ENCODE data around the gene TENM4.

The TENM4 gene

DNA sequence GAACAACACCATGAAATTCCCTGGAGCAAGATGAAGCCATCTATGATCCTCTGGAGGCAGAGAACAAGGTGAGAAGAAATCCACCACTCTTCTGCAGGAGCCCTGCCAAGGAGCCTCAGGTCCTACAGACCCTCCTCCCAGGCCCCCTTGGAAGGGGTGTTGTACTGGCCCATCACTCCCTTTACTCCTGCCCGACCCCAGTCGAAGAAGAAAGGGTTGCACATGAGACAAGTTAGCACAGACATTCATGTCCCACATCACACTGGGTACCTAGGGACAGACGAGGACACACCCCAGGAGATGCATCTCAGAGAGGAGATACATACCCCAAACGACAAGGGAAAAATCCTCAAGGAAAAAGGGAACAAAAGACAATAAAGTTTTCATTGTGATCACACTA, 783.4 kb downstream of the TENM4 start:
- no peak for DNase-seq (ENCODE audit: low spot score)

DNA sequence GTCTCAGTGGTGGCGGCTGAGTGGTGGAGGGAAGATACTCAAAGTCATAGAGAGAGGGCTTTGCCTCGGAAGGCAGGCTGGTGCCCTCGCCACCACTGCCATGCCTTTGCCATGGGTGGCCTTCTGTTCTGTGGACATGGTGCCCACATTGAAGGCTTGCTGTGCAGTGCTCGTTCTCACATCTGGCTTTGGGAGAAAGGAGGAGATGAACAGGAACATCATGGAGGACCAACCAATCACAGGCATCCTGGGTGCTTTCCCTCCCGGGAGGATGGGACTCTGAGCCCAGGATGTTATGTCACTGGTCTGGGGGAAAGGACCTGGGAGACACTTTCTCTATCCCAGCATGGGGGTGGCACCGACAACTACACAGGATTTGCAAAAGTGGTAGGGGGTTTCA, 783.8 kb downstream of the TENM4 start:
- DNase-seq (ENCODE audit: low spot score): no peak

DNA sequence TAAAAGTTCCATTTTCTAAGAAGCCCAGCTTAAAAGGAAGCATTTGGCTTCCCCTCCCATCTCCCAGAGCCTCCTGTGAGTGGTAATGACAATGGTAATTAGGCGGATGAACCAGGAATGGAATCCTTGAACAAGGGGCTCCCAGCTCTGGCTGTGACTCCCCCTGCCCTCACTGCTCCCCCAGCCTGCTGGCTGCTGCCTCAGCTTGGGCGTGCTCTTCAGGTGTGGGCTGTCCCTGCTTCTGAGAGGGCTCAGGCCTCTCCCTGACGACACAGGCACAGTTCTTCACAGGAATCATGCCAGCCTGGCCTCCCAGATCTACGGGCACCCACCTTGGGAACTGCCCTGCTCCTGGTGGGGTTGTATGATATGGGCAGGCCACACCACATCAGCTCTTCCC, 784.5 kb downstream of the TENM4 start:
- DNase-seq (ENCODE audit: low spot score): no peak

DNA sequence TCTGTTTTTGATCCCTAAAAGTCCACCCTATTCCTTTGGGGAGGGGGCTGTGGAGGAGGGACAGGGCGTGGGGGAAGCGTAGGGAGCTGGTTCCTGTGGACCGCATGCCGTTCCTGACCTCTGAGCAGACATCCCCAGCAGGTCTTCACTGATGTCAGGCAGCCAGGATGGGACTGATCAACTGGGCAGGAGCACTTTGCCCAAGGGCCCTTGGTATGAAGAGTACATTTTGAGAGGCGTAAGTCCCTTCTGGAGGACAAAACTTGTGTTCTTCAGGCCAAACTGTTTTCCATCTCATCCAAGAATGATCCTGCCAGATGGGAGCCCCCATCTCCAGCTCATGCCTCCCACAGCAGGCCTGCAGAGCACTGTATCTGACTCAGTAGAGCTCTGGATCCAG, 785.3 kb downstream of the TENM4 start:
- no peak for DNase-seq (ENCODE audit: low spot score)

DNA sequence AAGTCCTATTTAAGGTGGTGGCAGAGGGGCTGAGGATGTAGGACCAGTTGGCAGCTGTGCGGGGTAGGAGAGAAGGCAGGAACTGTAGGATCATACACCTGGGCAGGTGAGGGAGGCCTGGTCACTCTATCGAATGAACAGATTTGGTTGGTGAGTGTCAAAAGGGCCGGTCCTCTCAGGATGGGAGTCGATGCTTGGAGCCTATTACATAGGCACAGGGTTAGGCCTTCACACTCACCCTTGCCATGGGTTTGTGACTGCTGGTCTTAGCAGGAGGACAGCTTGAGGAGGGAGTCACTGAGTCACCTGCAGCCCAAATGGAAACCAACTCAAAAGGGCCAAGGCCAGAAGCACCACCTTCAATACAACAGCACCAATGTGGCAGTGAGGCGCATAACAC, 786.0 kb downstream of the TENM4 start:
- DNase-seq (ENCODE audit: low spot score): no peak

DNA sequence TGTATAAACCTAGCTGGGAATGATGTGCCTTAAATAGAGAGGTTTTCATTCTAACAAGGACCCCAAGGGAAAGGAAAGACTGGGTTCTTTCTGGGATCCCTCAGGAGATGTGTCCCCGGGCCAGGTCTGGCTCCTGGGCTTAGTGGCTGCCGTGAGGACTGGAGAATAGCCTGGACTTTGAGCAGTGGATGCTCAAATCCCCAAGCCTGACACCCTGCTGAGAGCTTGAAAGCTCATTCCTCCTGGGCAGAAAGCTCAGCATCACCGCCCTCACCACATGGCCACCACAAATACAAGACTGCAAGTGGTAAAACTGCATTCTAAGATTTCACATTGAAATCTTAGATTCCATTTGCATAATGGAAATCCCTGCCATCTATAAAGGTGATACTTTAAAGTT, 786.8 kb downstream of the TENM4 start:
- DNase-seq (ENCODE audit: low spot score): no peak

DNA sequence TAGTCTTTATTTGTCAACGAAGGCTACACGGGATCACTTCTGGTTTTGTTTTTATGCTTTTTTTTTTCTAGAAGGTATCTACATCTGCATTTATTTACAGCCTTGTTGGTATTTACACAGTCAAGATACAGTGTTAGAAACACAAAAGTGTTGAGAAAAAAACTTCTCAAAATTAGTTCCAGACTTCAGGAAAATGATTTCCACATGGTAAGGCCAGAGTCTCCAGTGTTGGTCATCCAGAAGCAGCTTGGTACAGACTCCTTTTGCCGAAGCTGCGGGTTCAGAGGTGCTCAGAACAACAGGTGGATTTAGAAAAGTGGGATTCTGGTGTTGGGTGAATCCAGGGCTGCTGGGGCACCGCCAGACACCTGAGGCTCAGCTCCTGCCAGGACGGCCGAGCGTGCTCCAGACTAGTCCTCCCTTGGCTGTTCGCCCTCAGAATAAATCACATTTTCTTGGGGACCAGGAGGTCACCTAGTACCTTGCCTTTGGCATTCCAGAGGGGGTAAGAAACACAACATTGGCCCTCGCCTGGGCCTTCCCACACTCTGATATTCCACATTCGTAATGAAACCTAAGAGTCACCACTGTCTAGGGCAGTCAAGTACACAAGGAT, 787.4 kb downstream of the TENM4 start:
- no peak for DNase-seq (ENCODE audit: low spot score)

DNA sequence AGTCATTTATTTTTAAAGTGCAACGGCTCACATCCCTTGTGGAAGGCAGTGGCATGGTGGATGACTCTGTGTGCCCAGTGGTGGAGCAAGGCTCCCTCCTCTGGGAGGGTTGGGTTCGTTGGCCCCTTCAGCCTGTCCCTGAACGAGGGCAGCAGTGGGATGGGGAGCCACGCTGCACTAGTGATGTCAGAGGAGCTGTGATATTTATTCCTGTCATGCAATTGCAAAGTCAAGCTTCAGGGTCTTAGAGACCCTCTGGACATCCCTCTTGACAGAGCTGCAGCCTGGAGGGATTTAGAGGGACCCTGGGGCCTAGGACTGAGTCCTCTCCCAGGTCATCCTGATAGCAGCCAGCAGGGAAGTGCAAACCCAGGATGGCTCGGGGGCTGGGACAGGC, 788.0 kb downstream of the TENM4 start:
- DNase-seq (ENCODE audit: low spot score): no peak

DNA sequence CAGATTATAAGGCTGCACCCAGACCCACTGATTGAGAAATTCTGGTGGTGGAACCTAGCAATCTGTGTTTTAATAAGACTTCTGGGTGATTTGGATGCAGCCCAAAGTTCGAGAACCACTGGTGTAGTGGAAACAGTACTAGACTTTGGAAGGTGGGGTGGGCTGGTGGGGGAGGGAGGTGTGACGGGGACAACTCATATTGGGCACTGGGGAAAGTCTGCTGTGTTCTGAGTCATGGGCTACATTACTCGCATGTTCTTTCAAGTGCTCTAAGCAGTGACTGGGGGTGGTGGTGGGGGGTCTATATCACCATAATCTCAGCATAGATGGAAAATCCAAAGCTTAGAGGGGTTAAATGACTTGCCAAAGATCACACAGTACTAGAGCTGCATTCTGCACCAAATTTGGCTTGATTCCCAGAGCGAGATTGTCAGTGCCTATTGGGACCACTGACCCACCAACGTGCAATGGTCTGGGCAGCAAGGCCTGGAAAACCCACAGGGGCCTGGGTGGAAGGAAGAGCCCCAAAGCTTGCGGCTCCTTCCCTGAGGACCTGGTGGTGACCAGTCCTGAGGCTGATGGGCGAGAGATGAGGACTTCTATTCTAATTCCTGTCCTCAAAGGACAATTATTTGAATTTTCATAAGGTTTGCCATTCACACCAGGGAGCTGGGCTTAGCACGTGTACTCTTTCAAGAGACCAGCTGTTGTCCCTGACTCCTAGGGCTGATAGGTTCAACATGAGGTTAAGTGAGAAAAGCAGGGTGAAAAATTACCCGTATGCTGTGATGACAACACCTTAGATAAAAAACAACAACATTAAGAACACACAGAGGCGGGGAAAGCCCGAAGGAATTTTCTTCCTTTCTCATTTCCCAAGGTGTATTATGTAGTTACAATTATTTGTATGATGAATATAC, 788.6 kb downstream of the TENM4 start:
- no peak for DNase-seq (ENCODE audit: low spot score)

DNA sequence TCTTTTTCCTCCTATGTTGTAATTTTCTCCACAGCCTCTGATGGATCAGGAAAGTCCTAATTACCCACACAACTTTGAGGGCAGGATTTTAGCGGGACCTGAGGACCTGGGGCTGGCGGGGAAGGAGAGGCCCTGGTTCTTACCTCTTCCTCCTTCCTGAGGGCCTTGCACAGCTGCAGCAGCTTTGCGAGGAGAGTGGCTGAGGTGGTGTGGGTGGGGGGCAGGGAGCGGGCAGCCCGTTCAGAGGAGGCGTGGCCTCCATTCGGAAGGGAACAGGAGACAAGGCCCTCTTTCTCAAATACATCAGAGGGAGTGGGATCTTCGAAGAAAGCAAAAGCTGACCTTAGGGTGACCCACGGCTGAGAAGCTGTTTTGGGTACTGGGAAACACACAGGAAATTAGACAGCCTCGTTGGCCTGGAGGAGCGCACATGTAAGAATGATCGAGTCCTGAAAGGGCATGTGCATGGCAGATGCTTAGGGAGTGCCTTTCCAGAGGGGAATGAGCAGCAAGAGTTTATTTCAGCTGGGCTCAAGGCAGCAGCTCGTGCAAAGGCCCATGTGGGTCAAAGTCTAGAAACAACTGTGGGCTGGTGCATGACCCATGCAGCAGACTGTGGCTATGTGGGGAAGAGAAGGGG, 789.6 kb downstream of the TENM4 start:
- no peak for DNase-seq (ENCODE audit: low spot score)

DNA sequence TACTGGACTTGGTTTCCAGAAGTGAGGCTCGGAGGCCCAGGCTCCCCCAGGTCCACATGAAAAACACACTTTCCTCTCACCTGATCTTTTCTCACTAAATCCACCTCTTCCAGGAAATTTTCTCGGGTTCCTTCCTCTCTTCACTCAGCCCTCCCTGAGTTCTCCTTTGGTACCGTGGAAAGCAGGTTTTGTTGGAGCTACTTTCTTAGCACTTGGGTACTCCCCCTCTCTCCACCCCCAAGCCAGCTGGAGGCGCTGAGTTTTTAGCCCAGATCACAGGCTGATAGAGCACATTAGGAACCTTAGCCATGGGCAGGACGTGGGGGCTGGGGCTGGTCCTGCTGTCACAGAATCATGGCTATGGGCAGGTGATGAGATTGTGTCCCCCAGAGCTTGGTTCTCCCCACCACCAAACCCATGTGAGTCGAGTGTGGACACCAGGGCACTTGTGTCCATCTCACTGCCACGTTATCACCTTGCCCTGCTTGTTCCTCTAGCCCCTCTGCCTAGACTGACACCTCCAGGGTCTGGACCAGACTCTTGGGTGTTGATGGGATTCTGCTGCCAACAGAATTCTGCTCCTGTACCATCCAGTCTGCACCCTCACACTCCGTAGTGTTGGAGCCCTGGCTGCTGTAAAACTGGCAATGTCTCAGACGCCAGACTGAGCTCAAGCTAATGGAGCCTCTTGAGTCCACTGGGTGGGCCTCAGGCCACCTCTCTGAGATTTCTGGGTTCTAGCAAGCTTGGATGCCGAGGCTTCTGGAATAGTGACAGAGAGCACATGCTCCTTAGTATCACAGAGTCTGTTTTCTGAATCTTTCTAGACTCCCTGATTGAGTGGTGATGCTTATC, 791.2 kb downstream of the TENM4 start:
- no peak for DNase-seq (ENCODE audit: low spot score)

DNA sequence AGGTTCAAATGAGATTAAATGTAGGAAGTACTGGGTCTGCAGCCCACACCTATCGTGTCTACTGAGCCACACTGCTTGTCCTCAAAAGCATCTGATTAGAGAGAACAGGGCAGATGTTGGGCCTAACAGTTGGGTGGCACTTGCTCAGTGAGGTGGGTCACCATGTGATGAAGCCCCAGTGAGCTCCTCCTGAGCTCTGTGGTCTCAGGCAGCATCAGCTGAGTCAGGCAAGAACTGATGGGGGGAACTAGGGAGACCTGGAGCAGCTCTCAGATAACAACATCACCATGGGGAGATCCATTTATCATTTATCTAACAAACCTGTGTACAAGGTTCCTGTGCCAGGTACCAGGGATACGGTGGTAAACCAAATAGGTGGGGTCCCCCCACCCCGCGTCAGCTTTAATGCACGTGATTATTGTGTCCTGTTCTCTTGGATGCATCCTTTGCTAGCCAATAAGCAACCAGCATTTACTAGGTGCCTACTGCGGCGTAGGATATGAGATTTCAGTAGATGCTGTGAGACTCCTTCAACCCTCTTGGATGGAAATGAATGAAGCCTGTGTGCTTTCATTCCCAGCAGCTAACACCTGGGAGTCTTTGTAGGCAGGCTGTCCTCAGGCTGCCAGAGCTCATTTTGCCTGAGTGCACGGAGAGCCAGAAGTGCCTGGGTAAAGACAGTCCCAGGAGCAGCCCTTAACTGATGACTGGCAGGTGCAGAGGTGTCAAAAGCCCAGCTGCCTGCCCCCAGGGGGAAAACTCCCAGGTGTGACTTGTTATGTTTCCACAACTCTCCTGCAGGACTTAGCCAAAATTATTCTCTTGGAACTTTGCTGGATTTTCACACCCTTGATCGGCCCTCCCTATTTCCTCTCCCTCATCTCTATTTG, 792.6 kb downstream of the TENM4 start:
- no peak for DNase-seq (ENCODE audit: low spot score)

DNA sequence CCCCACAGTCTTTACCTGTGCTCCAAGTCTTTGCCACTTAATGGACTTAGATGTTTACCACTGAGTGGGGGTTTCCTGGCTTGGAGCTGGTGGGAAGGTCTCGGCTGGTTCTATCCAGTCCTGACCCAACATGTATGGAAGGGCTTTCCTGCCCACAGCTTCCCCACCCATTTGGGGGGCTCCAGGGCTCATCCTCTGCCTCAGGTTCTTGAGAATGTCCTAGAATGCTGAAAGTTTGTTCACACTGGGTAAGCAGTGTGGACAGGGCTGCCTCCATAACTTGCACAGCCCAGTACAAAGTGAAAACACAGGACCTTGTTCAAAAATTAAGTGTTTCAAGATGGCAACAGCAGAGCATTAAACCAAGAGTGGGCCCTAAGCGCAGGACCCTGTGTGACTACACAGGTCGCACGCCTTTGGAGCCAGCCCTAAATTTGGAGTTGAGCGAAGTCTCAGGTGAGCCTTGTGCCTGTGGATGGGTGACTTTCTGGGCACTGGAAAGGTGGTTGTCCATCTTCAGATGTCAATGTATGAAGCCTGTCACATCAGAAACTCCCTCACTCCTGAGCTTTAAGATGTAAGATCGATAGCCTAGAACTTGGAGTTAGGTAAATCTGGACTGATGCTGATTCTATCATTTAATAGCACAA, 793.4 kb downstream of the TENM4 start:
- DNase-seq (ENCODE audit: low spot score): no peak

DNA sequence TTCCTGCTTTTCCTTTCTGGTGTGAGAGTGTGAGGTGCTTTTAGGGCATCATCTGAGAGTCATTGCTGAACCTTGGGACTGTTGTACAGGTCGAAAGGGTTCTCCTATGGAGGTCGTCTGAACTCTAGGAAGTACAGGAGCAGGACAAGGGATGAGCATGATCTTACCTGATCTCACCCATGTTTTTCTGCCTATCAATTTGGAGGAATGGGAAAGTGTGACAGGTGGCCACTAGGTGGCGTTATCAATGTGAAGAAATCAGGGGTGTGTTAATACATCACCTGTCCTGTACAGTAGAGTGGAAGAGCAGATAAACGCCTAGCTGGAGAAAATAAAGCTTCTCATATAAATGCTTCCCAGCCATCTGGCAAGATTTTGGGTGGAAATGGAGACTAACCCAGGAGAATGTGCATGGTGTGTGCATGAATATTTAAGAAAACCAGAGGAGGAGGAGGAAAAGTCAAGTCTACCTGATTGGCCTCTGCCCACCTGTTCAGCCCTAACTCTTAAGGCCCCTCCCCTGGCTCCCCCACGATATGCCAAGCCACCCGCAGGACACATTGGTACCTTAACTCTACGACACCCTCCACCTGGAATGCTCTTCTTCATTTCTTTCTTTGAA, 794.2 kb downstream of the TENM4 start:
- DNase-seq (ENCODE audit: low spot score): peak; percentile 65

DNA sequence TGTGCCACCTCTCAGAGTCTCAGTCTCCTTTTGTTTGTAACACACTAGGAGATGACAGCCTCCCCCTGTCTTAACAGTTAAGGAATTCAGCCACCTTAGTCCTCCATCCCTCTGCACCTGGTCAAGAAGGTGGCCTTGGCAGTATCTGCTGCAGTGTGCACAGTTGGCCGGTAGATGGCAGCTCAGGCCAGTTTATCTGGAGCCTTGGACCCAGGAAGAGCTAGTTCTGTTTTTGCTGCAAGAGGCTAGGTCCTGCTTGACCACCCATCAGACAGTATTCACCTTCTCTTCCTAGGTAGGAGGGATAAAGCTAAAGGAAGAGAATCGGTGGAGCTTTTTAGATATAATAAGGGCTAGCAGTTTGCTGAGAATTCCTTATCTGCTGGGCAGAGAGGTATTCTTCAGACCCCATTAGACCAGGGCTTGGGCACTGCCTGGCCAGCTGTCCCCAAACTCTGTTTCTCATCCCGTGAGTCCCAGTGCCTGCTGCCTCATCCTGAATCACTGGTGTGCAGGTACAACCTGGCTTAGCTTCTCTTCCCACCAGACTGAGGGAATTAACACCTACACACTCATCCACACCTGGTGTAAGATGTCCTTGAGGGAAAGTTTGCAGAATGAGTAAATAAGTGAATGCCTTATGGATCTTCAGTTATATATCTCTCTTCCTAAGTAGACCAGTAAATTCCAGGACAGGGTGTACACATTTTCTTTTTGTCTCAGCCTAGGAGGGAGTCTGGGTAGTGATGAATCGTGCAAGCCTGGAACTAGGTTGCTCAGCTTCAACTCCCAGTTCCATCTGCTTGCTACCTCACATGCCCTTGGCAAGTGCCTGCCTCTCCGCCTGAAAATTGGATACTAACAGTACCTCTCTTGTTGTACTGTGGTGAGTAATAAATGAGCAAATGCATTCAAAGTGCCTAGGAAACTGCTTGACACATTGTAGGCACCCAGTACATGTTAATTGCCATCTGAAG, 795.3 kb downstream of the TENM4 start:
- DNase-seq (ENCODE audit: low spot score): peak; percentile 73

DNA sequence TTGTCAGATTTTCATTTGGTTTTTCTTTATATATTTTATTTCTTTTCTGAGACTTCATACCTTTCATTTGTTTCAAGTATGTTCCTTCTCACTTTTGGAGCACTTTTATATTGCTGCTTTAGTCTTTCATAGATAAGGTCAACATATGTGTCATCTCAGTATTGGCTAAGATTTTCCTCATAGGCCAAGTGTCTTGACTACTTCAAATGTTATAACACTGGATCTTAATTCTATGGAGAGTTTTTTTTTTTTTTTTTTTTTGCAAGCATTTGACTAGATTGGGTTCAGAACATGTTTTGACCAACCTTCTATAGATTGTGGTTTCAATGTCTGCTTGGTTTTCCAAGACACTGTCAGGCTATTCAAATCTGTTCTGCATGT, 797.2 kb downstream of the TENM4 start:
- no peak for DNase-seq (ENCODE audit: low spot score)

DNA sequence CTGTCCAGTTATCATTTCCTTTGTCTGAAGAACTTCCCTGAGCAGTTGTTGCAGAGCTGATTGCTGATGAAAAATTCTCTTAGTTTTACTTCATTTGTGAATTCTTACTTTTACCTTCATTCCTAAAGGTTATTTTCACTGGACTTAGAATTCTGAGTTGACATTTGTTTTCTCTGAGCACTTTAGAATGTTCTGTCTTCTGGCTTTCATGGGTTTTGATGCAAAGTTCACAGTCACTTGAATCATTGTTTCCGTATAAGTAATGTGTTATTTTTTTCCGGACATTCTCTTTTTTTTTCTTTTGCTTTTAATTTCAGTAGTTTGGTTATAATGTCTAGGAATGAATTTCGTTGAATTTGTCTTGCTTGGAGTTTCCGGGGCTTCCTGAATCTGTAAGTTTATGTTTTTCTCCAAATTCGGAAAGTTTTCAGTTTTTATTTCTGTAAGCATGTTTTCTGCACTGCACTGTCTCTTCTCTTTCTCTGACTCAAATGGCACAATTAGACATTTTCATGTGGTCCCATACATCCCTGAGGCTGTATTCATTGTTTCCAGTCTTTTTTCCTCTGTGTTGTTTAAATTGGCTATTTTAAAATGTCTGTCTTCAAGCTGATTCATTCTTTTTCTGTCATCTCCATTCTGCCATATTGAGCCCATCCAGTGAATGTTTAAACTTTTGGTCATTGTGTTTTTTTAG, 797.7 kb downstream of the TENM4 start:
- DNase-seq (ENCODE audit: low spot score): no peak

DNA sequence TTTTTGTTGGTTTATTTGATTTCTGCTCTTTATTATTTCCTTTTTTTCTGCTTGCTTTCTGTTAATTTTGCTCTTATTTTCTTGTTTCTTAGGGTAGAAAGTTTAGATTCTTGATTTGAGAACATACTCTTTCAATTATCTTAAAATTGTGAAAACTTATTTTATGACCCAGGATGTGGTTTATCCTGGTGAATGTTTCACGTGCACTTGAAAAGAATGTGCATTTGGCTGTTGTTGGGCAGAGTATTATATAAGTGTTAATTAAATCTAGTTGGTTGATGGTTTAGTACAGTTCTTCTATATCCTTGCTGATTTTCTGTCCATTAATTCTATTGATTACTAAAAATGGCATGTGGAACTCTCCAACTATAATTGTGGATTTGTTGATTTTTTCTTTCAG, 799.3 kb downstream of the TENM4 start:
- DNase-seq (ENCODE audit: low spot score): no peak

Measured in cerebellar cortex (tissue), 1 donor.